Right lung (tissue), 5 donors: ENCODE data around the gene MPIG6B. TPM values are rescaled to one million over a fixed set of nuclear protein-coding genes. Genes with fewer than 3 reads are reported as not detected.

ENCODE experiments used
- DNase-seq, 2 donors: peaks; one replicate each; pipeline ENCODE4 v3.0.0-alpha.2; 2013
- polyA plus RNA-seq, 5 donors: library from polyadenylated mRNA; unstranded; fragments of 120-200 nt; gene quantifications; one replicate each; pipeline versions ENCODE4 v1.2.1 to v1.2.3, GENCODE V29; 2013; ENCODE audit warnings: inconsistent platforms in 1 of 5, low replicate concordance in 1 of 5; ENCODE audit not compliant: insufficient read length in 5 of 5, insufficient read depth in 1 of 5

Gene MPIG6B
- polyA plus RNA-seq, 5 donors, result 2.4 to 3.8 (median 3.0) TPM

- peak in 1 of 2 donors; percentile 61 for DNase-seq
Observed at GRCh38 chr6:31737315-31737990, 14.3 kb downstream of the MPIG6B start.

GRCh38 chr6:31737991-31738979 is 15.1 kb downstream of the MPIG6B start:
- peak; percentile 69 to 78 for DNase-seq

GRCh38 chr6:31739639-31740396 is 16.6 kb downstream of the MPIG6B start, which contains the start of gene MSH5:
MSH5 (plus strand) TSS chr6:31740005; CDS start chr6:31740467, 462 bp downstream.
- peak; percentile 98 to 99 for DNase-seq

GRCh38 chr6:31740397-31741223 is 17.4 kb downstream of the MPIG6B start:
- DNase-seq, result no peak

- DNase-seq, result no peak
Observed at GRCh38 chr6:31741815-31742214, 18.6 kb downstream of the MPIG6B start.

GRCh38 chr6:31742894-31743293 is 19.7 kb downstream of the MPIG6B start:
- DNase-seq, result no peak

GRCh38 chr6:31744422-31744821 is 21.2 kb downstream of the MPIG6B start:
- DNase-seq, result no peak

- no peak for DNase-seq
Observed at GRCh38 chr6:31749301-31750036, 26.3 kb downstream of the MPIG6B start.

- DNase-seq, result no peak
Observed at GRCh38 chr6:31750411-31751022, 27.3 kb downstream of the MPIG6B start.

- DNase-seq, result no peak
Observed at GRCh38 chr6:31752739-31753319, 29.7 kb downstream of the MPIG6B start.

- DNase-seq, result no peak
Observed at GRCh38 chr6:31758281-31758680, 35.1 kb downstream of the MPIG6B start.

- no peak for DNase-seq
Observed at GRCh38 chr6:31760790-31761189, 37.6 kb downstream of the MPIG6B start.

- DNase-seq, result no peak
Observed at GRCh38 chr6:31761343-31761742, 38.2 kb downstream of the MPIG6B start.

GRCh38 chr6:31762356-31762755 is 39.2 kb downstream of the MPIG6B start, which contains the start of gene SAPCD1:
SAPCD1 (plus strand) TSS chr6:31762656; CDS start chr6:31763055, 399 bp downstream.
- no peak for DNase-seq

GRCh38 chr6:31762878-31763618 is 39.9 kb downstream of the MPIG6B start:
- no peak for DNase-seq

GRCh38 chr6:31763619-31763940 is 40.4 kb downstream of the MPIG6B start:
- DNase-seq, result no peak

GRCh38 chr6:31764198-31764597 is 41.0 kb downstream of the MPIG6B start:
- no peak for DNase-seq

- no peak for DNase-seq
Observed at GRCh38 chr6:31765559-31765909, 42.4 kb downstream of the MPIG6B start.
